ENCODE data around the gene NTMT1. TPM values are rescaled to one million over a fixed set of nuclear protein-coding genes. Genes with fewer than 3 reads are reported as not detected.
A peak's percentile ranks its signal among the peaks of the same experiment; 100 is the strongest.

NTMT1 gene
- polyA plus RNA-seq, 2 of the 4 experiments (the other 2 are of a cell fraction): 49.4 to 92.2 TPM

GRCh38 chr9:129640871-129641749 is 15.1 kb downstream of the NTMT1 start:
- CTCF ChIA-PET: interaction anchor here (0.7 to 26.2 kb wide), 17 partner anchors 11 to 534 kb away, joined by 3 to 947 read pairs (median 9); partner anchors contain the start of genes NTMT1, PTGES and TOR1B
- no peak for DNase-seq (ENCODE audit: low read depth in 1 of 2, low spot score in 1 of 2)

GRCh38 chr9:129641750-129642585 is 16.0 kb downstream of the NTMT1 start, which contains the start of gene ASB6:
TSS of gene ASB6 (minus strand) at chr9:129642151. CDS start at chr9:129641999, 152 bp downstream.
- H3K4me1 ChIP-seq: peaks cover 18% of the 10 kb centered on the region
- H3K4me3 ChIP-seq: peak within 1 kb of the TSS; percentile 87
- peak within 1 kb of the TSS; percentile 91 for H3K4me2 ChIP-seq
- 0 out of 2 replicates have a peak, but pooled peaks have one; percentile 75 for TF ChIP-seq MAZ (IDR thresholded peaks at IDR 0.05; ENCODE audit: borderline replicate concordance, low read depth, low read length)
- TF ChIP-seq PHF8 (IDR thresholded peaks at IDR 0.05; ENCODE audit: borderline replicate concordance, low read depth): 0 out of 2 replicates have a peak, but pooled peaks have one; percentile 17
- peak; percentile 99 for TF ChIP-seq CTCF (IDR thresholded peaks at IDR 0.05)
- TF ChIP-seq KDM5A (IDR thresholded peaks at IDR 0.05): peak; percentile 88
- TF ChIP-seq SREBF2 (IDR thresholded peaks at IDR 0.05): no peak
- no peak for TF ChIP-seq NFE2L2 (conservative IDR thresholded peaks at IDR 0.05; ENCODE audit: low read length)
- TF ChIP-seq FOSL2 (IDR thresholded peaks at IDR 0.05): no peak
- peak; percentile 34; the same call in 1 of the 2 replicates for TF ChIP-seq FOSL2 (CRISPR knock-in tag; IDR thresholded peaks at IDR 0.05)
- no peak for TF ChIP-seq EP300 (IDR thresholded peaks at IDR 0.05)
- TF ChIP-seq FOXS1 (CRISPR knock-in tag; IDR thresholded peaks at IDR 0.05): no peak
- TF ChIP-seq MAX (IDR thresholded peaks at IDR 0.05): peak; percentile 80
- TF ChIP-seq SMC3 (IDR thresholded peaks at IDR 0.05): peak; percentile 99
- TF ChIP-seq RNF2 (IDR thresholded peaks at IDR 0.05; ENCODE audit: borderline replicate concordance, low read depth): no peak
- no peak for TF ChIP-seq PBX3 (IDR thresholded peaks at IDR 0.05)
- no peak for TF ChIP-seq EHF (CRISPR knock-in tag; IDR thresholded peaks at IDR 0.05)
- TF ChIP-seq JUN (IDR thresholded peaks at IDR 0.05): peak; percentile 67 to 95; a peak in 4 of 5 replicates
- peak; percentile 60 for TF ChIP-seq POLR2A (IDR thresholded peaks at IDR 0.05; ENCODE audit: low read length)
- TF ChIP-seq CBX2 (IDR thresholded peaks at IDR 0.05; ENCODE audit: borderline replicate concordance, low read depth): no peak
- TF ChIP-seq BCL3 (IDR thresholded peaks at IDR 0.05): no peak; the same call in 2 of the 3 replicates
- no peak for TF ChIP-seq ESRRA (IDR thresholded peaks at IDR 0.05; ENCODE audit: borderline replicate concordance, low read length)
- TF ChIP-seq EHMT2 (IDR thresholded peaks at IDR 0.05; ENCODE audit: low read depth): no peak
- peak; percentile 87 to 99 for TF ChIP-seq RAD21 (conservative IDR thresholded peaks at IDR 0.05 in 1 of 2, IDR thresholded peaks at IDR 0.05 in 1 of 2)
- ATAC-seq (peak; percentile 93 to 97), DNase-seq (ENCODE audit: low read depth in 1 of 2, low spot score in 1 of 2) (peak; percentile 98), FAIRE-seq (no peak)
- POLR2A ChIA-PET: interaction anchor here (1.0 kb wide), 1 partner anchor 148 kb away, joined by 3 read pairs; no protein-coding TSS in a partner anchor
- CTCF ChIA-PET: interaction anchor here (0.6 to 26.2 kb wide), 50 partner anchors 10 to 779 kb away, joined by 3 to 947 read pairs (median 5); partner anchors contain the start of genes NTMT1, PTGES and TOR1B
- H3K9me3 ChIP-seq: no peaks in the 10 kb centered on the region
- peak within 1 kb of the TSS; percentile 83 to 94 for H3K27ac ChIP-seq
- WGBS (ENCODE audit: missing lambda C conversion rate): under 1% methylated on average over 18 of the region's 93 CpGs

More at GRCh38 chr9:129640871-129641749, 15.1 kb downstream of the NTMT1 start:
- peak overlapping the region; percentile 91 for H3K4me2 ChIP-seq
- TF ChIP-seq JUNB (IDR thresholded peaks at IDR 0.05) (no peak), NPAS2 (CRISPR knock-in tag; IDR thresholded peaks at IDR 0.05; ENCODE audit: borderline replicate concordance) (no peak)
- no peaks in the 10 kb centered on the region for H3K9me3 ChIP-seq
- POLR2A ChIA-PET: no interaction called here
- peak; percentile 2 to 14; a peak in 4 of 6 replicates for ATAC-seq
- 29% methylated on average over 35 of the region's 44 CpGs for WGBS (ENCODE audit: missing lambda C conversion rate)
- H3K4me3 ChIP-seq: peak overlapping the region; percentile 87
- peak overlapping the region; percentile 83 to 94 for H3K27ac ChIP-seq
- FAIRE-seq: no peak
- H3K4me1 ChIP-seq: peaks cover 18% of the 10 kb centered on the region

All from A549 (cell line).